Gastrocnemius medialis (tissue), 4 donors: ENCODE measurements around the gene FBXL17. TPM values are rescaled to one million over a fixed set of nuclear protein-coding genes. Genes with fewer than 3 reads are reported as not detected.

Experiments used
- ATAC-seq, 2 donors: fragments of 150-250 bp; one replicate each; pipeline ENCODE4 v1.9.1; 2016
- DNase-seq, 2 donors: peaks; one replicate each; pipeline ENCODE4 v3.0.0-alpha.2; 2019
- H3K27ac ChIP-seq, 4 donors: fragments of 200-600 bp; sonication (generic); 1 replicate in 1 of 4; 2 replicates in 3 of 4; pipeline ENCODE4 v1.5.1; 2016 to 2018; ENCODE audit warnings: mild to moderate bottlenecking in 2 of 4, moderate library complexity in 1 of 4
- H3K27me3 ChIP-seq, 3 donors: fragments of 200-600 bp; sonication (generic) in 2 of 3; 1 replicate in 1 of 3; 2 replicates in 2 of 3; pipeline versions ENCODE4 v1.5.1 to v1.6.0; 2016 to 2019; ENCODE audit warnings: mild to moderate bottlenecking in 1 of 3, moderate library complexity in 1 of 3
- H3K36me3 ChIP-seq, 2 donors: fragments of 200-600 bp; sonication (generic) in 1 of 2; one replicate each; pipeline ENCODE4 v1.5.1; 2017 to 2018
- H3K4me1 ChIP-seq, 2 donors: fragments of 200-600 bp; sonication (generic) in 1 of 2; one replicate each; pipeline ENCODE4 v1.5.1; 2016 to 2017; ENCODE audit warnings: mild to moderate bottlenecking in 2 of 2
- H3K4me3 ChIP-seq, 4 donors: fragments of 200-600 bp; sonication (generic) in 3 of 4; 1 replicate in 1 of 4; 2 replicates in 3 of 4; pipeline ENCODE4 v1.5.1; 2016 to 2019; ENCODE audit warnings: mild to moderate bottlenecking in 2 of 4
- H3K9me3 ChIP-seq, 3 donors: fragments of 200-600 bp; sonication (generic) in 2 of 3; 1 replicate in 1 of 3; 2 replicates in 2 of 3; pipeline ENCODE4 v1.5.1; 2016 to 2019
- CTCF ChIP-seq, 5 experiments: fragments of 450-650 bp in 3 of 5; fragments of 200-600 bp in 2 of 5; sonication (generic) in 2 of 5; IDR thresholded peaks in 4 of 5; conservative IDR thresholded peaks in 1 of 5; 1 replicate in 4 of 5; 2 replicates in 1 of 5; pipeline ENCODE4 v1.5.1; 2016 to 2019; ENCODE audit warnings: antibody characterized with exemption in 5 of 5, mild to moderate bottlenecking in 3 of 5, moderate library complexity in 3 of 5
- POLR2A ChIP-seq, 2 donors: fragments of 450-650 bp; IDR thresholded peaks; one replicate each; pipeline ENCODE4 v1.6.1; 2017; ENCODE audit warnings: antibody characterized with exemption in 2 of 2, mild to moderate bottlenecking in 2 of 2, moderate library complexity in 2 of 2
- in situ Hi-C, 4 donors: fragments of 200-750 bp; cut with MboI; loops; one replicate each; pipeline versions ENCODE4 v1.15.0 to v1.8.0; 2017; ENCODE audit warnings: low sequenced_read_pairs in 4 of 4
- intact Hi-C: fragments of 100-400 bp; cut with DNase I; formaldehyde crosslinking; loops from one replicate; pipeline ENCODE4 v1.15.1; 2023; ENCODE audit warnings: low total_unique reads
- total RNA-seq, 4 donors: library from RNA; depleted of rRNA; stranded (reverse); fragments of >200 nt; gene quantifications; one replicate each; pipeline versions ENCODE4 v1.1.0 to v1.2.3, GENCODE V29; 2016

FBXL17 gene
- total RNA-seq, 4 donors from 2014 or later, result 23.3 to 33.4 (median 26.9) TPM

GRCh38 chr5:108266242-108266641 lies 115.7 kb downstream of the FBXL17 start:
- H3K4me1 ChIP-seq, result peaks cover 4 to 8% of the 10 kb centered on the region in 2 donors
- TF ChIP-seq CTCF (IDR thresholded peaks at IDR 0.05 in 4 of 5, conservative IDR thresholded peaks at IDR 0.05 in 1 of 5) (no peak), POLR2A (IDR thresholded peaks at IDR 0.05) (no peak)
- DNase-seq, result peak in 1 of 2 donors; percentile 33
- intact Hi-C loops (no loop called here), in situ Hi-C loops (no loop called here)
- H3K27me3 ChIP-seq, result no peaks in the 10 kb centered on the region
- no peak overlapping the region for H3K4me3 ChIP-seq
- H3K36me3 ChIP-seq, result no peaks in the 10 kb centered on the region
- peak; percentile 92 to 100 for ATAC-seq
- H3K27ac ChIP-seq, result peak overlapping the region in 1 of 4 donors; percentile 21
- no peaks in the 10 kb centered on the region for H3K9me3 ChIP-seq

- in situ Hi-C loops, result loop anchor here in 1 of 4 donors (5.0 kb wide), 1 partner anchor 83 kb away; no protein-coding TSS in a partner anchor
- Histone ChIP-seq H3K27ac (no peak overlapping the region), H3K4me3 (no peak overlapping the region), H3K27me3 (no peaks in the 10 kb centered on the region), H3K36me3 (no peaks in the 10 kb centered on the region), H3K9me3 (no peaks in the 10 kb centered on the region), H3K4me1 (peaks cover 14 to 17% of the 10 kb centered on the region in 2 donors)
- intact Hi-C loops, result no loop called here
- ATAC-seq (no peak), DNase-seq (no peak)
- no peak for TF ChIP-seq POLR2A (IDR thresholded peaks at IDR 0.05)
- no peak for TF ChIP-seq CTCF (IDR thresholded peaks at IDR 0.05 in 4 of 5, conservative IDR thresholded peaks at IDR 0.05 in 1 of 5)
Measured at GRCh38 chr5:108264533-108264932, 117.4 kb downstream of the FBXL17 start.

- no peaks in the 10 kb centered on the region for H3K9me3 ChIP-seq
- TF ChIP-seq POLR2A (IDR thresholded peaks at IDR 0.05) (no peak), CTCF (IDR thresholded peaks at IDR 0.05 in 4 of 5, conservative IDR thresholded peaks at IDR 0.05 in 1 of 5) (no peak)
- in situ Hi-C loops, result loop anchor here in 1 of 4 donors (5.0 kb wide), 1 partner anchor 84 kb away; no protein-coding TSS in a partner anchor
- no peak for ATAC-seq
- no peaks in the 10 kb centered on the region for H3K27me3 ChIP-seq
- no peak overlapping the region for H3K4me3 ChIP-seq
- intact Hi-C loops, result no loop called here
- H3K36me3 ChIP-seq, result no peaks in the 10 kb centered on the region
- no peak for DNase-seq
- H3K27ac ChIP-seq, result no peak overlapping the region
- peaks cover 26 to 27% of the 10 kb centered on the region in 2 donors for H3K4me1 ChIP-seq
Measured at GRCh38 chr5:108263338-108263737, 118.6 kb downstream of the FBXL17 start.

GRCh38 chr5:108260858-108261170 lies 121.1 kb downstream of the FBXL17 start:
- H3K36me3 ChIP-seq, result no peaks in the 10 kb centered on the region
- H3K4me3 ChIP-seq, result no peak overlapping the region
- no peak for ATAC-seq
- DNase-seq, result no peak
- peaks cover 39 to 42% of the 10 kb centered on the region in 2 donors for H3K4me1 ChIP-seq
- no peaks in the 10 kb centered on the region for H3K27me3 ChIP-seq
- H3K27ac ChIP-seq, result no peak overlapping the region
- intact Hi-C loops (loop anchor here (1.0 kb wide), 1 partner anchor 84 kb away; no protein-coding TSS in a partner anchor), in situ Hi-C loops (loop anchor here in 1 of 4 donors (5.0 kb wide), 1 partner anchor 86 kb away; no protein-coding TSS in a partner anchor)
- TF ChIP-seq POLR2A (IDR thresholded peaks at IDR 0.05) (no peak), CTCF (IDR thresholded peaks at IDR 0.05 in 4 of 5, conservative IDR thresholded peaks at IDR 0.05 in 1 of 5) (peak in 1 of 5 experiments; percentile 23)
- H3K9me3 ChIP-seq, result no peaks in the 10 kb centered on the region
